Islet precursor cell (in vitro differentiated cells): Measurements from ENCODE around the gene SPATA33.
"Not testable (repeated sequence)": the region's sequence is repeated elsewhere in the genome, so short reads cannot be mapped to it uniquely, and the experiment has no call there.

Experiments used
- DNase-seq: peaks from one replicate; pipeline ENCODE4 v3.0.0-alpha.2; 2018

The SPATA33 gene

GRCh38 chr16:89667000-89667399 is 9.4 kb downstream of the SPATA33 start:
- DNase-seq = not testable (repeated sequence)

- no peak for DNase-seq
Measured at GRCh38 chr16:89667633-89668032, 10.0 kb downstream of the SPATA33 start.

DNA sequence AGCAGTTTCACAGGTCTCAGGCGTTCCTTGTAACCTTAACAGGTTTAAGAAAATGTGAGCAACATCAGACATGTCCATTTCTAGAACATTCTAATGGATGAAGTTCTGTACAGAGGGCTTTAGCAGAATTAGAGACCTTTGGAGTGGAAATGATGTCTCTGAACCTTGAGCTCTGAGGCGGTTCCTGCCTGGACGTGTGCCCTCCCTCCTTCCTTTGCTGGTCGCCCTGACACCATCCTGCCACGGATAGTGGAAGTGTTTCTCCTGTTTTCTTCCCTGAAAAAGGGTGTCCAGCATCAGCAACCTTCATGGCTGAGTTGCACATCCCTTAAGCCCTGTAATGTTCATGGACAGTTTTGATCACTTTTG is 11.1 kb downstream of the SPATA33 start:
- DNase-seq = no peak

DNA sequence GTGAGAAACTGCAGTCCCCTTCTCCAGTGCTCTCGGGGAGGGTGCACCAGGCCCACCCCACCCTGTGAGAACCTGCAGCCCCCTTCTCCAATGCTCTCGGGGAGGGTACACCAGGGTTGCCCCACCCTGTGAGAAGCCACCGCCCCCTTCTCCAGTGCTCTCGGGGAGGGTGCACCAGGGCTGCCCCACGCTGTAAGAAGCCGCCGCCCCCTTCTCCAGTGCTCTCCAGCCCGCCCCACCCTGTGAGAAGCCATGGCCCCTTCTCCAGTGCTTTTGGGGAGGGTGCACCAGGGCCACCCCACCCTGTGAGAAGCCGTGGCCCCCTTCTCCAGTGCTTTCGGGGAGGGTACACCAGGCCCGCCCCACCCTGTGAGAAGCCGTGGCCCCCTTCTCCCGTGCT is 12.1 kb downstream of the SPATA33 start:
- no peak for DNase-seq

GRCh38 chr16:89670496-89671431 is 13.1 kb downstream of the SPATA33 start:
- DNase-seq = no peak

- DNase-seq = not testable (repeated sequence)
Measured at GRCh38 chr16:89671565-89671964, 13.9 kb downstream of the SPATA33 start.

DNA sequence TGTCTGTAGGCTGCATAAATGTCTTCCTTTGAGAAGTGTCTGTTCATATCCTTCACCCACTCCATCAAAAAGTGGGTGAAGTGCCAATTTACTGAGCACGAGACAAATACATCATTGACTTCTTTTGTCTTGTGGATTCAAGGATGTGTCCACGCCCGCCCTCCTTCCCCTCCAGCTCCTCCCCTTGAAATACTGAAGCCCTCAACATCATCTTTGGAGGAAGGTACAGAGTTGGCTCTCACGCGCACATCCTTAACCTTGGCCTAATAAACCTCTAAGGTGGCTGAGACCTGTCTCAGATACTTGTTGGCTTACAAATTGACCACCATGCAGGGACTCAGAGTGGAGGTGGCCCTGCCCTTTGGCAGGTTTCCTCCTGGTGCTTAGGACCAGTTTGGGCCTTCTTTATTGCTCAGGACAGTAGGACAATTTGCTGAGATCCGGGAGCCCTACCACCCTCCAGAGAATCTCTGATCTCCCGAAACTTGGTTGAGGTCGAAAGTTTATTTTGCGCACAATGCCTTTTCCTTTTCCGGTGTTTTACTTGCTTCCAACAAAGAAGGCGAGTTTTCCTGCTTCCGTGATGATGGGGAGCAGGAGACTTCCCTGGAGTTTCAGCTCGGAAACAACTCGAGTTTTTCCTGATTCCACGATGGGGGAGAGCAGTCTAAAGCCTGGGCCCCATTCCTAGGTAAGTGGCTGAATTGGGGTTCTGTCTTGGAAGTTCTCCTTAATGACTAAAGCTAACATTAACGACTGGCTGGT is 14.7 kb downstream of the SPATA33 start:
- no peak for DNase-seq

GRCh38 chr16:89678258-89678657 is 20.6 kb downstream of the SPATA33 start:
- no peak for DNase-seq

- DNase-seq = no peak
Measured at GRCh38 chr16:89685916-89686315, 28.3 kb downstream of the SPATA33 start.

- DNase-seq = peak; percentile 93
Measured at GRCh38 chr16:89686520-89687091, 29.0 kb downstream of the SPATA33 start, which contains the start of gene CDK10. CDK10 (plus strand) TSS chr16:89686689; CDS start chr16:89686711, 22 bp downstream.

DNA sequence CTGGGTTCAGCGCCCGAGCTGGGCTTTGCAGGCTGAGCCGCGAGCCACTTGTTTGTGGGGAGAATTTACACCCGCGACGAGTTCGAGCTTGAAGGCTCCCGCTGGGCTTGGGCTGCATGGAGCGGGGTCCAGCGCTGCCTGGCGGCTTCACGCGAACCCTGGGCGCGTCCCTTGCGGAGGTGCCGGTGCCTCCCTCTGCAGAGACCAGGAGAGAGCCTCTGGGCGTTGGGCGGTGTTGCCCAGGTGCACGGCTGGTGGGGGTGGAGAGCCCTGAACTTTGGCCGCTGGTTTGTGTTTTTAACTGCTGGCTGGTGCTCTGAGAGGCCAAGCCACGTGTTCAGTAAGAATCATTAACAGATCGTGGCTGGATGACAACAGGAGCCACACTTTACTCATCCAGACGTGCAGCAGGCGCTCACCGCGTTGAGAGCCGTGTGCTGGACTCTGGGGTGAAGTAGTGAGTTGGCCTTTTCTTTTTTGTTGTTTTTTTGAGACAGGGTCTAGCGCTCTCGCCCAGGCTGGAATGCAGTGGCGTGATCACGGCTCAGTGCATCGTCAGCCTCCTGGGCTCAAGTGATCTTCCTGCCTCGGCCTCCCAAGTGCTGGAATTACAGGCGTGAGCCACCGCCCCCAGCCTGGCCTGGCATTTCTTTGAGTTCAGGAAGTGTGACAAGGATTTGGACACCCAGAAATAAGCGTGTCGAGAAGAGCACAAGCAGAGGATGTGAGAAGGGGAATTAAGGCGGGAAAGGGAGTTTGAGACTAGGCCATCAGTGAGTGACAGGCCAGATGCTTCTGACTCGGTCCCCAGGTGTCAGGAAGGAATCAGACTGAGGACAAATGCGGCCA is 29.7 kb downstream of the SPATA33 start:
- DNase-seq = no peak

GRCh38 chr16:89688395-89688794 is 30.8 kb downstream of the SPATA33 start:
- no peak for DNase-seq

- DNase-seq = no peak
Measured at GRCh38 chr16:89689142-89689541, 31.5 kb downstream of the SPATA33 start.

DNA sequence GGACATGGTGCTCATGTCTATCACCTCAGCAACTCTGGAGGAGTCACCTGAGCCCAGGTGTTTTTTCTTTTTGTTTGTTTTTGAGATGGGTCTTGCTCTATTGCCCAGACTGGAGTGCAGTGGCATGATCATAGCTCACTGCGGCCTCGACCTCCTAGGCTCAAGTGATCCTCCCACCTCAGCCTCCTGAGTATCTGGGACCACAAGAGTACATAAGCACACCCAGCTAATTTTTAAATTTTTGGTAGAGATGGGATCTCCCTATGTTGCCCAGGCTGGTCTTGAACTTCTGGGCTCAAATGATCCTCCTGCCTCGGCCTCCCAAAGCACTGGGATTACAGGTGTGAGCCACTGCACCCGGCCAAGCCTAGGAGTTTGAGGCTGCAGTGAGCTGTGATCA is 32.0 kb downstream of the SPATA33 start:
- DNase-seq = not testable (repeated sequence)

DNA sequence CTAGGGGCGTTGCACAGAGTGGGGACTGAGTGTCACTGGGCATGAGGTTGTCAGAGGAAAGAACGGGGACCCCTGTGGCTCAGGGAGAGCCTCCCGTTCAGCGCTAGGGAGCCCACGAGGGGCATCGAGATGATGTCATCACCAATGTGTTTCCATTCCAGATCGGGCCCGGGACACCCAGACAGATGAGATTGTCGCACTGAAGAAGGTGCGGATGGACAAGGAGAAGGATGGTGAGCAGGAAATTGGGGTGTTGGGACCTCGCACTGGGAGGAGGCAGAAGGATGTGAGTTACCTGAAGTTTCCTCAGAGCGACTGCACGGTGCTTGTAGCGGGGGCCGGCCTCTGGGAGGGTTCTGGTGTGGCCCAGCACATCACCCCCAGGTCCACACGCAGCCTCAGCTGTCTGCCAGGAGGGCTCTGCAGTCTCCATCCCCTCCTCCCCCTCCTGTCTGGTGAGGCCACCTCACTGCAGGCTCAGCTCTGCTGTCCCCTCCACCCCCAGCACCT is 32.8 kb downstream of the SPATA33 start:
- DNase-seq = no peak

DNA sequence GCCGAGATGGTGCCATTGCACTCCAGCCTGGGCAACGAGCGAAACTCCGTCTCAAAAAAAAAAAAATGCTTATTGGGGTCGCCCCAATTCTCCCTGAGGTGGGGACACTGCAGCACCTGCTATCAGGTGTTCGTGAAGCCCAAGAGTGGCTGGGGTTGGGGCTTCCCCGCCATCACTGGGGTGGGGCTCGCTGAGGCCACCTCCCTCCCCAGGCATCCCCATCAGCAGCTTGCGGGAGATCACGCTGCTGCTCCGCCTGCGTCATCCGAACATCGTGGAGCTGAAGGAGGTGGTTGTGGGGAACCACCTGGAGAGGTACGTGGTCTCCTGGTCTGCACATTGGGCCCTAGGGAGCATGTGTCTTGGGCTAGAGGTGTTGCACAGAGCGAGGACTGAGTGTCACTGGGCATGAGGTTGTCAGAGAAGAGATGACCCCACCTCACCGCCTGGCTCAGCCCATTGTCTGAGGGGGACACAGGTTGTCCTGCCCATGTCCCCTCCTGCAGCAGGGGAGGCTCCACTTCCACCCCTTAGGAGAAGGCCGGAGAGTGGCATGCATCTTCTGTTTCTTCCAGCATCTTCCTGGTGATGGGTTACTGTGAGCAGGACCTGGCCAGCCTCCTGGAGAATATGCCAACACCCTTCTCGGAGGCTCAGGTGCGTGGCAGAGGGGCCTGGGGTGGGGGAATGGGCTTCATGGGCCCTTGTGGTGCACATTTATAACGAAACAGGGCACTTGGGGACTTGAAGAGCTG is 33.8 kb downstream of the SPATA33 start:
- no peak for DNase-seq

GRCh38 chr16:89691986-89692569 is 34.4 kb downstream of the SPATA33 start:
- peak; percentile 48 for DNase-seq

- DNase-seq = peak; percentile 44
Measured at GRCh38 chr16:89693289-89693731, 35.7 kb downstream of the SPATA33 start.

DNA sequence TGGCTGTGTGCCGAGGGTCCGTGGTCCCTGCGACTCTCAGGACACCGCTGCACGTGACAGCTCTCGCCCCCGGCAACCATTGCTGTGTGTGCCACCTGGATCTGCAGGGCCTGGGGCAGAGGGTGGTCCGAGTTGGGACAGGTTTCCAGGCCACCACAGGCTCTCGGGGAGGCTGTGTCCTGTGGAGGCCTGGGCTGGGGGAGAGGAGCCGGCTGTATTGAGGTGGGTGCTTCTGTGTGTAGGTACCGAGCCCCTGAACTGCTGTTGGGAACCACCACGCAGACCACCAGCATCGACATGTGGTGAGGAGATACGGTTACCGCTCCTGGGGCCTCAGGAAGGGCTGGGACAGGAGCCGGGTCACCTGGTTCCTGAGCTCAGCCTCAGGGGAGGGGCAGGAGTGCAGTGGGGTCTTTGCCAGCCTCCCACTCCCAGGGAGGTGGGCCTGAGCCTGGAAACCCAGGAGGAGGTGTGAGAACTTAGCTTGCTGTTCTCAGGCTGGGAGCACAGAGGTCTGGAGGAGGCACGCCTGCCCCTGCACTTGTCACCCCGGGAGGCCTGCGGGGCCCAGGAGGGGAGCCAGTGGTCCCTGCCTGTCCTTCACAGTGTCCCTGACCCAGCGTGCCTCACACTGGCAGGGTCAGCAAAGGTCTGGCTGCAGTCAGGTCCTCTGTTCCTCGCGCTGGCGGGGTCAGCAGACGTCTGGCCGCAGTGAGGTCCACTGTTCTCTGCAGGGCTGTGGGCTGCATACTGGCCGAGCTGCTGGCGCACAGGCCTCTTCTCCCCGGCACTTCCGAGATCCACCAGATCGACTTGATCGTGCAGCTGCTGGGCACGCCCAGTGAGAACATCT is 36.5 kb downstream of the SPATA33 start:
- DNase-seq = peak; percentile 42

DNA sequence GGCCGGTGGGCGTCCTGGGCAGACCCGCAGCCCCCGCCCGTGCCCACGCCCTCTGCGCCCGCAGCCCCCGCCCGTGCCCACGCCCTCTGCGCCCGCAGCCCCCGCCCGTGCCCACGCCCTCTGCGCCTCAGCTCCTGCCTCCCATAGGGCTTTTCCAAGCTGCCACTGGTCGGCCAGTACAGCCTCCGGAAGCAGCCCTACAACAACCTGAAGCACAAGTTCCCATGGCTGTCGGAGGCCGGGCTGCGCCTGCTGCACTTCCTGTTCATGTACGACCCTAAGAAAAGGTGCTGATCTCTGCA is 37.1 kb downstream of the SPATA33 start:
- DNase-seq = not testable (repeated sequence)
